HTERT RPE-1 (cell line): ENCODE measurements around the gene ZNRF3.

Source experiments
- in situ Hi-C: fragments of 300-500 bp; cut with MboI; formaldehyde crosslinking; loops from 4 replicates; pipeline ENCODE4 v1.14.3; 2020; ENCODE audit warnings: low sequenced_read_pairs

ZNRF3 gene

DNA sequence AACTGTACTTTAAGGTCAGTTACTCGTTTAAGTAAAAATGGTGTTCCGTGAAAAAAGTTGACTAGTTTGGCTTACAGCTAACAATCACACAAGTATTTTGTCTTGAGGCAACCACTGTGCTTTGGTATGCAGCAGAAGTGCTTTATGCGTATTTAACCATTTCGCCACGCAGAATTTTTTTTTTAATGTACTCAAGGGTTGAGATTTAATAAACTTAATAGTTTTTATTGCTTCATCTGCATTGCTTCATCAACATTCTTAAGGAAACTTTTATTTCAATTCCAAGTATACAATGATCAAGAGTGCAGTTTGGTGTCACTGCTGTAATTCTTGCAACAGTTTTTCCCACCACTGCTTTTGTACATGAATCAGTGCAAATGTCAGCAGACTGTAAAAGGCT is 66.4 kb downstream of the ZNRF3 start:
- in situ Hi-C loops: no loop called here

- in situ Hi-C loops: no loop called here
These were observed 67.4 kb downstream of the ZNRF3 start for GRCh38 chr22:28950617-28951411.

DNA sequence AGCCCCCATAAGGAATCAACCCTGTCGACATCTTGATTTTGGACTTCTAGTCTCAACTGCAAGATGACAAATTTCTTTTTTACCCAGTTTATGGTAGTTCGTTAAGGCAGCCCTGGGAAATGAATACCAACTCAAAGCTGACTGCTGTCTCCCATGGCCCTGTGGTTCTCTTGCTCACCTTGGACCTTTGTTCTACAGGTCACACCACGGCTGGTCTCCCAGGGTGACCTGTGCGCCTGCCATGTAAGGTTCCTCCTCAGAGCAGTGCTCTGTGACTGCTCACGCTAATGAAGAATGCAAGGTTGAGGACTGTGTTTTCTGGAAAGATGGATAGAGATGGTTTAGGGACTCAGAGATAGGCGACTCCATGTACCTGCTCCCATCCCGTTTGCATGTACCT is 68.2 kb downstream of the ZNRF3 start:
- in situ Hi-C loops: no loop called here

DNA sequence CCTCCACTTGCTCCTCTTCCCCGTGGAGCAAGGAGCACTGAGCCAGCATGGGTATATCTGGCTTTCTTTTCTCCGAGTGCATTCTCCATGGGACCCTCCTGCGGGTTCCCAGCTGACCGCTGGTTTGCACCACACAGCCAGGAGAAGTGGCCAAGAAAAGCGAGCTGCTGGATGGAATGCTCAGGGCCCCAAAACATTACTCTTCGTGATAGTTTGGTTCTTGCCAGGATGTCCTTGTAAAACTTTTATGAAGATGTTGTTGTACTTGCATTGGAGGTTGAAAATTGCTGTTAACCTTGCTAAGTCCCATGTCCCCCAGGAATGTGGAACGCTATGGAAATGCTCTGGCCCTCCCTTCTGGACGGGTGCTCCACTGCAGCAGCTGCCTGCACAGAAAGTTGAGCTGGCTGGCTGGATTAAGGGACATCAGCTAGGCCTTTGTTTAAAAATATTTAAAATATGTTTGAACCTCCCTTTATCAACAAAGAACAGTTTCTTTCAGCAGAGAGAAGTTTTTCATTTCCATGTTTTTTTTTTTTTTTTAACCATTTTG is 68.7 kb downstream of the ZNRF3 start:
- in situ Hi-C loops: no loop called here

- in situ Hi-C loops: no loop called here
These were observed 69.5 kb downstream of the ZNRF3 start for GRCh38 chr22:28952857-28953256.

GRCh38 chr22:28953403-28953802 is 70.0 kb downstream of the ZNRF3 start:
- in situ Hi-C loops: no loop called here

DNA sequence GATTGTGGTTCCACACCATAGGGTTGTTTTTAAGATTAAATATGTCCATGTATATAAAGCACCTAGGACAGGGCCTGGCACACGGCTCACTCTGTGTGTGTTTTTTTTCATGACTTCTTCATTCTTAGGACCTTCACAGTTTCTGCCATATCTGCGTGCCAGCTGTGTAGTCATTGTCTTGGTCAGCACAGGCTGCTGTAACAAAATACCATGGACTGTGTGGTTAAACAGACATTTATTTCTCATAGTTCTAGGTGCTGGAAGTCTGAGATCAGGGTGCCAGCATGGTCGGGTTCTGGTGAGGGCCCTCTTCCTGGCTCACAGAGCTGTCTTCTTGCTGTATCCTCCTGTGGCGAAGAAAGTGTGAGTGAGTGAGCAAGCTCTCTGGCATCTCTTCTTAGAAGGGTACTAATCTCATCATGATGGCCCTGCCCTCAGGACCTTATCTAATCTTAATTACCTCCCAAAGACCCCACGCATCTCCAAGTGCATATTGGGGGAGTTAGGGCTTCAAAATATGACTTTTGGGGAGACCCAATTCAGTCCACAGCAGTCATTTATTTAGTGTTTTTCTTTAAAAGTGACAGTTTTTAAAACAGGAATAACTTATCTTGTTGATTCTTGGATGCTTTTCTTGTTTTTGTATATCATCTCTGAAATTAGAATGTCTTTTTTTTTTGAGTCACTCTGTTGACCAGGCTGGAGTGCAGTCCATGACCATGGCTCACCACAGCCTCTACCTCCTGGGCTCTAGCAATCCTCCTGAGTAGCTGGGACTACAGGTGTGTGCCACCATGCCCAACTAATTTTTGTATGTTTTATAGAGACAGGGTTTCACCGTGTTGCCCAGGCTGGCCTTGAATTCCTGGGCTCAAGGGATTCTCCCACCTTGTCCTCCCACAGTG is 70.9 kb downstream of the ZNRF3 start:
- in situ Hi-C loops: no loop called here

GRCh38 chr22:28955817-28956216 is 72.4 kb downstream of the ZNRF3 start:
- in situ Hi-C loops: no loop called here

- in situ Hi-C loops: no loop called here
These were observed 73.1 kb downstream of the ZNRF3 start for GRCh38 chr22:28956506-28956905.

DNA sequence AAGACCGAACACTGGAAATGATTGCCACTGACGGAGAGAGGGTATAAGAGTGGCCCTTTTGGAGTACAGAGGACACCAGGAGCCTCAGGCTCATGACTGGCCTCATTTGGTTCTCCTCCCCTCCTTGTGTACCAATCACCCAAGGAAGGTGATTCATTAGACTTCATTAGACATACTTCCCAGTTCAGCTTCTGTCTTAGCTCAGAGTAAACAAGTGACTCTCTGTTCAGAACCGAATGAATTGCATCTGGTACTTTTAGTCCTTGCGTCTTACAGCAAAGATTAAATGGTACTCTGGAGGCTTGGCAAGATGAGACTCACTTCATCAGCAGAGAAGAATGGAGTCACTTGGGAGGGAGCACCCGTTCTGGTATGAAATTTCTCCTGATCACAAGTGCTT is 75.2 kb downstream of the ZNRF3 start:
- in situ Hi-C loops: no loop called here

DNA sequence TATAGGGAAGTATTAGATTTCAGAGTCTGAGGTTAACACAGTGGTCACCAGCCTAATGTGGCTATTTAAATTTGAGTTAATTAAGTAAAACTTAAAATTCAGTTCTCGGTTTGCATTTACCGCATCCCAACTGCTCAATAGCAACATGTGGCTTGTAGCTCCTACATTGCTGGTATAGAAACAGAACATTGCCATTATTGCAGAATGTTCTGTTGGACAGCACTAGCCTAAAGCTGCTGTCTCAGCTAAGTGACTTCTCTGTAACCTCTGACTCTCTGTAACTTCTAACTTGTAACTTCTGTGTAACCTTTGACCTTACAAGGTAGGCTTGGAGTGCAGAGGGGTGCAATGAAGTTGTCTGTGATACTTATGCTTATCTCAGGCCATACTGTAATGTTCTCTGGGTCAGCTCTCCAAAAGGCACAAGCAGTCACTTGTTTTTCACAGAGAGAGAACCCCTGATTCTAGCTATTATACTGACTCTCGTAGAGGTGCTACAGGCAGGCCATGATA is 78.7 kb downstream of the ZNRF3 start:
- in situ Hi-C loops: no loop called here

DNA sequence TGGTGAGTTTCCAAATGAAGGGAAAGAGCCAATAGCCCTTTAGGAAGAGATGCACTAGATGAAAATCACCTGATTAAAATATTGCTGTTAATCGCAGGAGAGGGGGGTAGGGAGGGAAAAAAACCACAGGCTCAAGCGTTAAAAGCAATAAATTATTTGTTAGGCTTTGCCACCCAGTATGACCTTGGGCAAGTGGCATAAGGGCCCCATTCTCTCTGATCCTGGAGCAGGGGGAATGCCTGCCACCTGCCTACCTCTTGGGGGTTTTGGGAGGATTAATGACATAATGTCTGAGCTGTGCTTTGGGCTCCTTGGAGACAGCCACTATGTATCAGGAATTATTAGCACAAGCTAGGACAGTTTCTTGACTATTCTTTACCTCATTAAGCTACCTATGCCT is 80.0 kb downstream of the ZNRF3 start:
- in situ Hi-C loops: no loop called here

- in situ Hi-C loops: no loop called here
These were observed 83.8 kb downstream of the ZNRF3 start for GRCh38 chr22:28967163-28967665.

DNA sequence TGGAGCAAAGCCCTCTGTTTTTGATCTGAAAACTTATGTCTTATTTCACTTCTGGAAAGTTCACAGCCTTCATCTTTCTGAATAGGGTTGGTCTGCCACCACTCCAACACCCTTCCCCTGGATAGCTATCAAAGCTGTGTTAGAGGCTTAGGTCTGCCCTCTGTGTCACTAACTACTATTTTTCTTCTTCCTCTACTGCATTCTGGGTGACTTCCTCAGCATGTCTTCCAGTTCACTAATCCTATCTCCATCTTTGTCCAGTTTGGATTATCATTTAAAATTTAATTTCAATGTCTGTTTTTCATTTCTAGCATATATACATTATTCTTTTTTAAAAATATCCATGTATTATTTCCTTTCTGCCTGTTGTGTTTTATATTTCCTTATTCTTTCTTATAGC is 84.6 kb downstream of the ZNRF3 start:
- in situ Hi-C loops: no loop called here

DNA sequence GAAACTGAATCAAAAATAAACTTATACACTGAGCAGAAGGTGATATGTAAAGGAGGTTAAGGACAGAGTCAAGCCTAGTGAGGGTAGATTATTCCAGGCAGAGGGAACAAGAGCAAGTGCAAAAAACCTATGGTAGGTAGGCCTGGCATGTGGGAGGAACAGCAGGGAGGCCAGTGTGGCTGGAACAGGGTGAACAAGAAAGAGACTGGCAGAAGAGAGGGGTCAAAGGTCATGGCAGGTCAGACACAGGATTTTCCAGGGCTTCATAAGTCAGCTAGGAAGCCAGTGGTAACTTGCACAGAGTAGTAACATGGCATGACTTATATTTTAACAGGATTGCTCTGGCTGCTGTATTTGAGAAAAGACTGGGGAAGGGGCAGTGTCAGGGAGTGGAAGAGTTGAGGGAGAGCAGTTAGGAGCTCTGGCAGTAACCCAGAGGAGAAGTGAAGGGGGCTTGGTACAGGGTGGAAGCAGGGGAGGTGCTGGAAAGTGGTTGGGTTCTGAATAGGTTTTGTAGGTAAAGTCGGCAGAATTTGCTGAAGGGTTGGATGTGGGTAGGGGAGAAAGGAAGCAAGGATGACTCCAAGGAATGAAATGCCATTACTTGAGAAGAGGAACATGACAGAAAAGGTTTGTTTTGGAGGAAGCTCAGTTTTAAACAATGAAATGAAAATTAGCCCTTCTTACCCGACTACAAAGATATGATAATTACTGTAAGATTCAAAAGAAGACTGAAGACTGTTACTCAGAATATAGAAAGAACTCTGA is 86.2 kb downstream of the ZNRF3 start:
- in situ Hi-C loops: no loop called here

- in situ Hi-C loops: no loop called here
These were observed 90.0 kb downstream of the ZNRF3 start for GRCh38 chr22:28973352-28973751.

- in situ Hi-C loops: no loop called here
These were observed 93.7 kb downstream of the ZNRF3 start for GRCh38 chr22:28977060-28977459.

- in situ Hi-C loops: no loop called here
These were observed 94.2 kb downstream of the ZNRF3 start for GRCh38 chr22:28977481-28977971.

DNA sequence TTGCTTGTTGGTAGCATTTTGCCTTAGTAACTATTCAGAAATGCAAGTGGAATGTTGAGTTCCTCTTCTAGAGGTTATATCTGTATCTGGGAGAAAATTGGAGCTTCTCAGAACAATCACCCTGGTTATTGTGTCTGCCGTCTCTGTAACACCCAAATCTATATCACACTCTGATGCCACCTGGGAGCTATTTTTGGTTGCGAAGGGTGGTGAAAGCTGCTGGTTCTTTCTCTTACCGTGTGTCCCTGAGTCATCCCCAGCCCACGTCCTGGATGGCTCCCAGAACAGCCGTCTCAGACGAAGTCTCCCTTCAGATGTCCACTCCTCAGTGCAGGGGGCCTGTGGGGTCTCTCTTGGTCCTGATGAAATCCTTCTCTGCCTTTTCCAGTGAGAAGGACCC is 94.8 kb downstream of the ZNRF3 start:
- in situ Hi-C loops: no loop called here
